Fibroblast of skin of back (primary cell): ENCODE results near the gene CBLIF.
"Not testable (repeated sequence)": the region's sequence is repeated elsewhere in the genome, so short reads cannot be mapped to it uniquely, and the experiment has no call there.

Experiments used
- DNase-seq: peaks from one replicate; pipeline ENCODE4 v3.0.0-alpha.2; 2013

The CBLIF gene

GRCh38 chr11:59847626-59848025, 2.3 kb upstream of the CBLIF start:
- DNase-seq = no peak

- no peak for DNase-seq
These were observed 1.3 kb upstream of the CBLIF start for GRCh38 chr11:59846556-59846955.

GRCh38 chr11:59842316-59842715, 3.0 kb downstream of the CBLIF start:
- DNase-seq = no peak

GRCh38 chr11:59841514-59841913, 3.8 kb downstream of the CBLIF start:
- DNase-seq = no peak

- DNase-seq = no peak
These were observed 5.7 kb downstream of the CBLIF start for GRCh38 chr11:59839615-59840014.

GRCh38 chr11:59833602-59834001, 11.7 kb downstream of the CBLIF start:
- DNase-seq = no peak

GRCh38 chr11:59829358-59829757, 15.9 kb downstream of the CBLIF start:
- DNase-seq = no peak

GRCh38 chr11:59822989-59823566, 22.2 kb downstream of the CBLIF start:
- peak; percentile 48 for DNase-seq

GRCh38 chr11:59818572-59818971, 26.7 kb downstream of the CBLIF start:
- no peak for DNase-seq

- DNase-seq = not testable (repeated sequence)
These were observed 28.9 kb downstream of the CBLIF start for GRCh38 chr11:59816434-59816833.

- no peak for DNase-seq
These were observed 29.5 kb downstream of the CBLIF start for GRCh38 chr11:59815754-59816153.

- no peak for DNase-seq
These were observed 31.3 kb downstream of the CBLIF start for GRCh38 chr11:59814021-59814420.

- no peak for DNase-seq
These were observed 31.9 kb downstream of the CBLIF start for GRCh38 chr11:59813364-59813763.

GRCh38 chr11:59812220-59812619, 33.1 kb downstream of the CBLIF start:
- DNase-seq = no peak

GRCh38 chr11:59810911-59811259, 34.4 kb downstream of the CBLIF start:
- DNase-seq = no peak

GRCh38 chr11:59810189-59810910, 34.9 kb downstream of the CBLIF start, which contains the start of gene MRPL16:
Gene MRPL16 (minus strand): TSS chr11:59810778. CDS start chr11:59810658, 120 bp downstream.
- peak; percentile 86 for DNase-seq

- DNase-seq = no peak
These were observed 38.2 kb downstream of the CBLIF start for GRCh38 chr11:59807047-59807610.

GRCh38 chr11:59804061-59804460, 41.2 kb downstream of the CBLIF start:
- no peak for DNase-seq

- peak; percentile 45 for DNase-seq
These were observed 42.6 kb downstream of the CBLIF start for GRCh38 chr11:59802639-59803176.

GRCh38 chr11:59801981-59802638, 43.2 kb downstream of the CBLIF start:
- DNase-seq = no peak

- no peak for DNase-seq
These were observed 44.1 kb downstream of the CBLIF start for GRCh38 chr11:59801160-59801706.

- DNase-seq = no peak
These were observed 44.8 kb downstream of the CBLIF start for GRCh38 chr11:59800390-59801025.
